SH-SY5Y (cell line): ENCODE data around the gene UBE4A.

ENCODE experiments used
- GATA2 ChIP-seq: IDR thresholded peaks from 2 replicates; pipeline ENCODE4 v1.6.1; 2011; ENCODE audit warnings: mild to moderate bottlenecking, low read depth, low read length
- GATA3 ChIP-seq: IDR thresholded peaks from 2 replicates; pipeline ENCODE4 v1.6.1; 2011; ENCODE audit warnings: low read depth, mild to moderate bottlenecking, low read length, moderate library complexity

DNA sequence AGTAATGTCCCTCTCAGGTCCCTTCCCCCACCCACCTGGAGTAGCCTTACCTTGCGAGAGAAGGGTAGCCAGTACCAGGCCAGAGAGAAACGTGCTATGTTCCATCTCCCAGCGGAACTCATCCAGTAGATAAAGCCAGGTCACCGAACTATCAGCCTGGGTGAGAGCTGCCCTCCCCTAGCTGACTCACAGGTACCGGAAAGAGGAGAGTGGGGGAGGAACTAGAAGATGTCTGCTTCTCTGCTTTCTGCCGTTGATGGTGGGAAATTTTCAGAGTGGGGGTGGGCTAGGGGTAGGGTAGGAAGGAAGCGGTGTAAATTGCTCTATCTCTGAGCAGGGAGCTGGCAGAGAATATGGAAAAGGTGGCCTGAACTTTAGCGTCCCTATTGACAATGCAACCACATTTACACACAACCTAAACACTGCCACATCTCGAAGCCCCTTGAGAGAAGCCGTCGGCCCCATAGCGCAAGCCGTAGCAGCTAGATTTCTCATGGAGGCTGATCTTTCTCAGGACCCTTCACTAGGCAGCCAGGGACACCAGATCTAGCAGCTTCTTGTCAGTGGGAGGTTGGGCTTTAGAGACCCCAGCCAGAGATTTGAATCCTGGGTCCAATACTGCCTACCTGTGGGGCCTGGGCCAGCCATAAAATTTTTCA, 16.8 kb upstream of the UBE4A start, which contains the start of gene CD3D:
- TF ChIP-seq GATA2 (no peak), GATA3 (no peak)
